ENCODE measurements around the gene MARCHF2. TPM values are rescaled to one million over a fixed set of nuclear protein-coding genes. Genes with fewer than 3 reads are reported as not detected.

MARCHF2 gene
- total RNA-seq, 1 donor from 2014 or later = 95.9 TPM

- peak; percentile 57 for DNase-seq (ENCODE audit: low read depth)
- H3K36me3 ChIP-seq (ENCODE audit: control insufficient read depth, insufficient read depth, low read length) = no peaks in the 10 kb centered on the region
- TF ChIP-seq CTCF (IDR thresholded peaks at IDR 0.05; ENCODE audit: insufficient read depth, low read length, poor library complexity, severe bottlenecking) = no peak
Measured at GRCh38 chr19:8398311-8398771, 14.8 kb upstream of the MARCHF2 start.

GRCh38 chr19:8399681-8400188, 13.4 kb upstream of the MARCHF2 start:
- no peak for DNase-seq (ENCODE audit: low read depth)
- Histone ChIP-seq H3K4me3 (ENCODE audit: low read depth, low read length) (no peak overlapping the region), H3K27me3 (ENCODE audit: control insufficient read depth, insufficient read depth, low read length) (no peaks in the 10 kb centered on the region), H3K36me3 (ENCODE audit: control insufficient read depth, insufficient read depth, low read length) (no peaks in the 10 kb centered on the region)
- no peak for TF ChIP-seq CTCF (IDR thresholded peaks at IDR 0.05; ENCODE audit: insufficient read depth, low read length, poor library complexity, severe bottlenecking)

More at GRCh38 chr19:8398311-8398771, 14.8 kb upstream of the MARCHF2 start:
- Histone ChIP-seq H3K27me3 (ENCODE audit: control insufficient read depth, insufficient read depth, low read length) (no peaks in the 10 kb centered on the region), H3K4me3 (ENCODE audit: low read depth, low read length) (no peak overlapping the region)

GRCh38 chr19:8401981-8402411, 11.1 kb upstream of the MARCHF2 start:
- H3K4me3 ChIP-seq (ENCODE audit: low read depth, low read length) = no peak overlapping the region
- H3K36me3 ChIP-seq (ENCODE audit: control insufficient read depth, insufficient read depth, low read length) = no peaks in the 10 kb centered on the region

GRCh38 chr19:8403098-8403819, 9.8 kb upstream of the MARCHF2 start:
- TF ChIP-seq CTCF (IDR thresholded peaks at IDR 0.05; ENCODE audit: insufficient read depth, low read length, poor library complexity, severe bottlenecking) = no peak
- H3K4me3 ChIP-seq (ENCODE audit: low read depth, low read length) = no peak overlapping the region
- no peak for DNase-seq (ENCODE audit: low read depth)
- no peaks in the 10 kb centered on the region for H3K27me3 ChIP-seq (ENCODE audit: control insufficient read depth, insufficient read depth, low read length)
- no peaks in the 10 kb centered on the region for H3K36me3 ChIP-seq (ENCODE audit: control insufficient read depth, insufficient read depth, low read length)

More at GRCh38 chr19:8401981-8402411, 11.1 kb upstream of the MARCHF2 start:
- H3K27me3 ChIP-seq (ENCODE audit: control insufficient read depth, insufficient read depth, low read length) = no peaks in the 10 kb centered on the region
- TF ChIP-seq CTCF (IDR thresholded peaks at IDR 0.05; ENCODE audit: insufficient read depth, low read length, poor library complexity, severe bottlenecking) = no peak
- no peak for DNase-seq (ENCODE audit: low read depth)

- Histone ChIP-seq H3K4me3 (ENCODE audit: low read depth, low read length) (no peak overlapping the region), H3K27me3 (ENCODE audit: control insufficient read depth, insufficient read depth, low read length) (no peaks in the 10 kb centered on the region), H3K36me3 (ENCODE audit: control insufficient read depth, insufficient read depth, low read length) (no peaks in the 10 kb centered on the region)
- no peak for DNase-seq (ENCODE audit: low read depth)
- TF ChIP-seq CTCF (IDR thresholded peaks at IDR 0.05; ENCODE audit: insufficient read depth, low read length, poor library complexity, severe bottlenecking) = no peak
Measured at GRCh38 chr19:8403820-8404109, 9.3 kb upstream of the MARCHF2 start.
